GM18508 (cell line): Measurements from ENCODE around the gene SPATA2.

ENCODE experiments used
- ATAC-seq: cut with Tn5 transposase; IDR thresholded peaks from one replicate; pipeline ENCODE4 v1.9.1; 2021; ENCODE audit warnings: moderate number of reproducible peaks; ENCODE audit not compliant: insufficient read depth, unreplicated experiment

Gene SPATA2

DNA sequence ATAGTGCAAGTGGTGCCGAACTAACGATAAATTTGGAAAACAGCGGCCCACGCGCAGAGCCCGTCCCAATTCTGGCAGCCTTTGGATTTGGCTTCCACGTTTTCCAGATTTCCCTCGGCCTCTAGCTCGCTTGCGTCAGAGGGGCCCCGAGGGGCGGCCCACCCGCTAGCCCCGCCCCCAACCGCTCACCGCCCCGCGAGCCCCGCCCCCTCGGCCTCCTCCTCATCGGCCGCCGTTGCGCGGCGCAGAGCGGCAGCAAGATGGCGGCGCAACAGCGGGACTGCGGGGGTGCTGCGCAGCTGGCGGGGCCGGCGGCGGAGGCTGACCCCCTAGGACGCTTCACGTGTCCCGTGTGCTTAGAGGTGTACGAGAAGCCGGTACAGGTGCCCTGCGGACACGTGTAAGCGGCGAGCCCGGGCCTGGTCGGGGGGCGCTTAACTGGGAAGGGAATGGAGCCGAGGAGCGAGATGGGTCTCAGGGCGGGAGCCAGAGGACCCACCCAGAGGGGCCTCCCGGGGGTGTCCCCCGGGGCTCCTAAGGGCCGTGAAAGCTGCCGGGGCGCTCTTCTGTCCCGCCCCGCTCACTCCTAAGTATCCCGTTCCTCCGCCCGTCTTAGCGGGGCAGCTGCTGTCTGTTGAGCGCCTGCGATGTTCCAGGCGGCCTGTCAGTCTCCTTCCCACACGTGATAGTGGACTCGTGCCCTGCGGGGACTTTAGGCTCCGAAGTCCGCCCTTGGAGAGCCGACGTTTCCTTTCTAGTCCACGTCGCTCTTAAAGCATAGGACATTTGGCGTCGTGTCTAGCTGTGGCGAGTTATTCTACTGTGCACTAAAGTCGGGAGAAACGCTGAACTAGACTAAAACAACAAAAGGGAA lies 21.1 kb upstream of the SPATA2 start, which contains the start of gene RNF114:
Gene RNF114 (plus strand): TSS at position 245 of the 874 bp plus-strand sequence. CDS start 16 bp downstream, at position 261.
- ATAC-seq: no peak

DNA sequence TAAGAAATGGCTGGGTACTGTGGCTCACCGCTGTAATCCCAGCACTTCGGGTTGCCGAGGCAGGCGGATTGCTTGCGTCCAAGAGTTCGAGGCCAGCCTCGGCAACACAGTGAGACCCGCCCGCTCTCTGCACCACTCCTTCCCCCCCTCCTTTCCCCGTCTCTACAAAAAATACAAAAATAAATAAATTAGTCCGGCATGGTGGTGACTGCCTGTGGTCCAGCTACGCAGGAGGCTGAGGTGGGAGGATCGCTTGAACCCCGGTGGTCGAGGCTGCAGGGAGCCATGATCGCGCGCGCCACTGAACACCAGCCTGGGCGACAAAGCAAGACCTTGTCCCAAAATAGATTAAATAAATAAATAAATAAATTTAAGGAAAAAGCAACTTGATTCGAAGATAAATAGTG lies 20.4 kb upstream of the SPATA2 start:
- ATAC-seq: no peak

DNA sequence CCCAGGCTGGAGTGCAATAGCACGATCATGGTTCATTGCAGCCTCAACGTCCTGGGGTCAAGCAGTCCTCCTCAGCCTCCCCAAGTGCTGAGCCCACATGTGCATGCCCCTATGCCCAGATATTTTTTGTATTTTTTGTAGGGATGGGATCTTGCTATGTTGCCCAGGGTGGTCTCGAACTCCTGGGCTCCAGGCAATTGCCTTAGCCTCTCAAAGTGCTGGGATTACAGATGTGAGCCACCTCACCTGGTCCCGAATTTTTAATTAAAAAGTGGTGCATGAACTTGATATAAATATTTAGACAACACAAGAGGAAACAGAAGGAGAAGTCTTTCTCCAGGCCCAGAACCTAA lies 13.8 kb upstream of the SPATA2 start:
- no peak for ATAC-seq

DNA sequence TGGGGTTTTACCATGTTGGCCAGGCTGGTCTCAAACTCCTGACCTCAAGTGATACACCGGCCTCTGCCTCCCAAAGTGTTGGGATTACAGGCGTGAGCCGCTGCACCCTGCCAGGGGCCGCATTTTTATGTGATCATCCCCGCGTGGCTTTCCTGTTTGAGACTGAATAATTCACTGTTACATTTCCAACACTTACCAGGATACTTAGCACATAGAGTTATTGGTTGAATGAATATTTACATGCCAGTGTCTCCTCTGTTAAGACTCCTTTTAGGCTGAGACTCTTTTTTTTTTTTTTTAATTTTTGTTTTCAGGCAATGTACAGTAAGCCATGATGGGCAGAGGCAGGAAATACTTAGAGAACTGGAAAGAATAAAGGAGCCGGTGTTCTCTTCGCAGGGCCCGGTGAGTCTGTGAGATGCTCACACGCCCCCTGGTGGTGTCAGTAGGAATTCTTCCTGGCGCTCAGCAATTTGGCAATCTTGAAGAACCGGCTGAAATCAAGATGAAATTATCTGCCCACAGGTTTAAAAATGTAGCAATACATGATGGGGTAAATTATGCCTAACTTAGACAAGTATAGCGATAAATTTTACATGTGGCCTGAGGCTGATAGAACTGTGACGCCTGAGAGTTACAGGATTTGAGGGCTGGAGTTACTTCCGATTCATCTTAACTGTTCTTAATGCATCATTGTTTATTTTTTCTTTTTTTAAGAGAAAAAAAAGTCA lies 13.2 kb upstream of the SPATA2 start:
- no peak for ATAC-seq

- ATAC-seq: no peak
These were observed 10.6 kb upstream of the SPATA2 start for GRCh38 chr20:49925901-49926454.

DNA sequence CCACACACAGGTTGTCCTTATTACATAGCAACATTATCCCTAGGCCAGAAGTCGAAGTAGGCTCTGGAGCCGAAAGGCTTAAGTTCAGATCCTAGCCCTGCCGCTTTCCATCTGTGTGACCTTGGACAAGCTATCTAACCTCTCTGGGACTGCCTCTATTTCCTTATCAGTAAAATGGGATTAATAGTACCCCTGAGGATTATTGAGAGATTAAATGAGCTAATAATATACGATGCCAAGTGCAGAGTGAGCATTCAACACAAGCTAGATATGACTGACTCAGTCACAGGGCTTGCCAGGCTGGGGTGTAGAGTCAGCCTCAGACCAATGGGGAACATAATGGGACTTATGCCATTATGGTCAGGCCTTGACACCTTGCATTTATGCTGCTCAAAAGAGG lies 8.9 kb upstream of the SPATA2 start:
- ATAC-seq: no peak

GRCh38 chr20:49919461-49919860 lies 4.1 kb upstream of the SPATA2 start:
- no peak for ATAC-seq

DNA sequence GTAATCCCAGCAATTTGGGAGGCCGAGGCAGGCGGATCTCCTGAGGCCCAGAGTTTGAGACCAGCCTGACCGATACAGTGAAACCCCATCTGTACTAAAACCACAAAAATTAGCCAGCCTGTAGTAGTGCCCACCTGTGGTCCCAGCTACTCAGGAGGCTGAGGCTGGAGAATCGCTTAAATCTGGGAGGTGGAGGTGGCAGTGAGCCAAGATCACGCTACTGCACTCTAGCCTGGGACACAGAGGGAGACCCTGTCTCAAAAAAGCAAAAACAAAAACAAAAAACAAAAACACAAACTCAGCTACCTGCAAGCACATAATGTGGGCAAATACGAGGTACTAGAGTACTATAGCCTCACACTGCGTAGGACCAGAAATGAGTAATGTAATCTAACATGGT lies 3.7 kb upstream of the SPATA2 start:
- no peak for ATAC-seq

GRCh38 chr20:49918446-49918845 lies 3.1 kb upstream of the SPATA2 start:
- ATAC-seq: no peak

DNA sequence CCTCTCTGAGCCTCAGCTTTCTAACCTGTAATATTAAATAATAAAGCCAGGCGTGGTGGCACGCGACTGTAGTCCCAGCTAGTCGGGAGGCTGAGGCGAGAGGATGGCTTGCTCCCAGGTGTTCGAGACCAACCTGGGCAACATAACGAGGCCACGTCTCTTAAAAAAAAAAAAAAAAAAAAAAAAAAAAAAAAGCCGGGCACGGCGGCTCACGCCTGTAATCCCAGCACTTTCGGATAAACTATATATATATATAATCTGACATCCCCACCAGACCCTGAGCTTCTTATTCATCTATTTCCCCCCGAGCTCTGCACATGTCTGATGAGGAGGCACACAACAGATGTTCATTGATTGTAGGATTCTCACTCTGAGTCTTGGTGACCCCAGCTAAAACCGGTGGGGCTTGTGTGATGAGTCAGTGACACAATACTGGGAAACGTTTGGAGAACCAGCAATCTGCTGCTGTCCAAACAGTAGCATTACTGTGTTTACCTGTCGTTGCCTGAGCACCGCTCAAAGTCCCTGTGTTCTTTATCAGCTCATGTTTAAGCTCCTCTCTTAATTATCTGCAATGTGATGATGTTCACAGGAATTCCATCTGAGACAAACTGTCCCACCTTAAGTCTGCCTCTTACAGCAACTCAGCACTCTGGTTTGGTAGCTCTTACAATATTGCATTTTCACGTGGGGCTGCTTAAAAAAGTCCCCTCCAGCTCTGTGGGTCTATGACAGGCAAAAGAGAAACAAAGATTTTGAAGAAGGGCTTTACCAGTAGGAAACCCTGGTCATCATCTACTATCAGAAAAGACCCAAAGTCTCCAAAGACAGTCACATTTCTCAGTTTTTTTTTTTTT lies 1.0 kb upstream of the SPATA2 start:
- ATAC-seq: no peak

- no peak for ATAC-seq
These were observed 280 bp downstream of the SPATA2 start for GRCh38 chr20:49915118-49915379.

GRCh38 chr20:49914310-49915117 lies 815 bp downstream of the SPATA2 start:
- ATAC-seq: no peak

DNA sequence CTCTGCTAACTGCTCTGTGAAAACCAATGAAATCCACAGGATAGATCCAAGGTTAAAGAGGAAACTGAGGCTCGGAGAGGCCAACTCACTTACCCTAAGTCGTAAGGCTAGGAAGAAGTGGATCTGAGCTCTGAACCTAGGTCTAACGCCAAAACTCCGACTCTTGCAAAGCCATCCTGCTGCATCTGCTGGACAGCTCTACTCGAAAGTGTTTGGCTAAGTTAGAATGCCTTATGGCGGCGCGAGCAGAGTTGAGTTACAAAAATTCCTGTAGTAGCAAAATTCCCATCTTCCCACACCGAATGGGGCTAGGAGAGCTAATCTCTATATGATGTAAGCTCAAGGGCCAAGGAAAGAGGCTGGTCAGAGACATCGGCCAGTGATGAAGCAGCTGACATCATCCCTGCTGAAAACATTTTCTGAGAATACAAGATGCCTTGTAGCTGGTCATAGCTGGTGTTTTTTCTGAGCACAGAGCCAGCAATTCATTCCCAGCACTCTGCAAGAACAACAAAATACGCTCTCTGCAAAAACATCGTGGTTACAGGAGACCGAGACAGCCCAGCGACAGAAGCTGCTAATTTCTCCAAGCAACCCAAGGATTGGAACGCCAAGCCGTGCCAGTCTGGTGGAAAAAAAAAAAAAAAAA lies 1.8 kb downstream of the SPATA2 start:
- ATAC-seq: no peak

- ATAC-seq: no peak
These were observed 5.0 kb downstream of the SPATA2 start for GRCh38 chr20:49910340-49910706.

DNA sequence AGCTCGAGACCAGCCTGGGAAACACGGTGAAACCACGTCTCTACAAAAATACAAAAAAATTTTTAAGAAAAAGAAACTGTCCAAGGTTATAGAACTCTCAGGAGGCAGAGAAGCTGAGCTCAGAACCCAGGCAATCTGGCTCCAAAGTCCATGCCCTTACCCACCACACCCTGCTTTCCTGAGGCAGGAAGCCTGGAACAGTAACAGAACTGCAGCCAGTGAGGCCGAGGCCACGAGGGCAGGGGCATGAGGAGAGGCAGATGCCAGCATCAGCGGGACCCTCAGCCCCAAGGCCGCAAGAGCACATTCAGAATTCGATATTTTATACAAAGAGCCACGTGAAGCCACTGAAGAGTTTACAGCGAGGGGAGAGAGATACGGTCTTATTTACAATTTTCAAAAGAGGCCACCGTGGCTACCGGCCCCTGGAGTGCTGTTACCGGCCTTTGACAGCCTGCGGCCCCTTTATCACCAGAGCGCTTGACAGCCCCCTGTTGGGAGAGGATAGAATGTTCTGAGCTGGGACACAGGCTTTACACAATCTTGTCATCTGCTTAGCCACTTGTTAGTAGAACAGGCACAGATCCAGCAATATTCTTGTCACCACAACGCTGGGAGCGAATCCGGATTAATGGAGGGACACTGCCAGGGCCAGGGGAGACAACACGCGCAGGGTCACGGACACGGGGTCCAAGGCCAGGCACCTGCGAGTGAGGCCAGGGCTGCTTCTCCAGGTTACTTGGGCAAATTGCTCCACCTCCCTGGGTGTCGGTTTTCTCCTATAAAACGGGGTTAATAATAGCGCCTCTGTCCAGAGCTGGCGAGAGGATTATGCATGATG lies 5.6 kb downstream of the SPATA2 start:
- ATAC-seq: no peak

DNA sequence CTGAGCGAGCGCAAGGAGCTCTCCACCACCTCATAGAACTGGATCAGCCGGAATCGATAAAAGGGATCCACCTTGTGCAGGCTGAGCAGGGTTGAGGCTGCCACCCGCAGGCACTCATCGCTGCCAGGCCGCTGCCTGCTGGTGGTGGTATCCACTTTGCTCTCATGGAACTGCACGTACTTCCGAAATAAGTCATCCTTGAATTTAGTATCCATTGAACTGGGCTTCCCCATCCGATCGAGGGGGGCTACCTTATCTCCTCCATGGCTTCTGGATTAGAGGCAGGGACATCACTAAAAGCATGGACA lies 7.1 kb downstream of the SPATA2 start:
- ATAC-seq: no peak

DNA sequence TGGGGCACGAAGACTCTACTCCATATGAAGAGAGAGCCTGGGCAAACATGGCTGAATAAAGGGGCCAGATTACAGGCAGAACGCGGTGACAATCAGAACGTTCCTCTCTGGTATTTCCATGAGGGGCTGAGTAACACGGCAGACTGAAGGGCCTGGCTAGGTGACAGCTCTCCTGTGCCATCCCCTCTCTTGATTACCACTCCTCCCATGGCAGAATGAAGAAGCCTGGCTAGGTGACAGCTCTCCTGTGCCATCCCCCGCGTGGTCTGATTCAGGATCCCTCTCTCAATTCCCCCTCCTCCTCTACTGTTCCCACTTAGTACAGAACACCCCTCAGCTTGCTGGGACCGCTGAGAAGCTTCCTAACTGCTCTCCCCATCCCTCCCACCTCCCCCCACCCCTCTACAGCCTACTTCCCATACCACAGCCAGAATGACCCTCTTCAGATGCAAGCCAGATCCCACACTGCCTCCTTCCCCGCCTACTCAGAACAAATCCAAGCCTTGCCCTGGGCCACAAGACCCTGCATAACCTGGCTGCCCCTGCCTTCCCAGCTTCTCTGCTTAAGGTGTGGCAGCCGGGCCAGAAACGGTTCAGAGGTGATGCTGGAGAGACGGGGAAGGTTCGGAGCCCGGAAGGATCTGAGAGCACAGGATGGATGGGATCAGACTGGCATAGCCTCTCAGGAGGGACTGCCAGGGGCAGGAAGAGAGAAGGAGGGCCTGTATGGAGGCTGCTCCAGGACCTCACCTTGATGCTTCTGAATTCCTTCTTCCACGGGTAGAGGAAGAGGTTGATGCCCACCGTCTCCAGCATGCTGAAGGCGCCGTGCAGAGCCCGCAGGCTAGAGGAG lies 7.7 kb downstream of the SPATA2 start:
- no peak for ATAC-seq

DNA sequence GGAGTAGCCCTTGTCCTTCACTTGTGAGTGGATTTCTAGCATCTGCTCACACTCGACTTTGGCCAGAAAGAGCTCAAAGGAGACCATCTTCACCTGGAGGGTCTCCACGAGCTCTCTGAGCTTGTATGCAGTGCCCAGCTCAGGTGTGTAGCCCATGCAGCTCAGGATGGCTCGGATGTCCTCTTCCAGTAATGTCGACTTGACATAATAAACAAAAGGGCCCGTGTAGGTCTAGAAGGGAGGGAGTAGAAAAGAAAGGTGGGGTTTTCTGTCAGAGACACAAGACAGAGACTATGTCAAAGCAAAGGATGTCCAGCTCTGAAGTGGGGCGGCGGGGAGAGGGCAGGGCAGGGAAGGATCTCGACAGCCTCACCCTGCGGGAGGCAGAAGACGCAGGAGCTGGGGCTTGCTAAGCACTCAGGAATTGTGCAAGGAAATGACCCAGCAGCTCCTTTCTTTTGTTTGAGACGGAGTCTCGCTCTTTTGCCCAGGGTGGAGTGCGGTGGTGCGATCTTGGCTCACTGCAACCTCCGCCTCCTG lies 8.6 kb downstream of the SPATA2 start:
- ATAC-seq: no peak
